ENCODE measurements around the gene LIN7B.
"Not testable (repeated sequence)": the region's sequence is repeated elsewhere in the genome, so short reads cannot be mapped to it uniquely, and the experiment has no call there.

- peak; percentile 48; the same call in 1 of the 2 replicates for TF ChIP-seq CTCF (tag by site-specific recombination; IDR thresholded peaks at IDR 0.05)
- not testable (repeated sequence) for TF ChIP-seq ZBTB26 (tag by site-specific recombination; optimal IDR thresholded peaks at IDR 0.05); ZNF350 (tag by site-specific recombination; IDR thresholded peaks at IDR 0.05); ZNF138 (tag by site-specific recombination; IDR thresholded peaks at IDR 0.05; ENCODE audit: borderline replicate concordance); ZNF658 (tag by site-specific recombination; IDR thresholded peaks at IDR 0.05); INSM2 (tag by site-specific recombination; IDR thresholded peaks at IDR 0.05); ZNF394 (tag by site-specific recombination; IDR thresholded peaks at IDR 0.05; ENCODE audit: borderline replicate concordance); ZNF366 (tag by site-specific recombination; conservative IDR thresholded peaks at IDR 0.05); ZBTB1 (tag by site-specific recombination; IDR thresholded peaks at IDR 0.05); ZNF692 (tag by site-specific recombination; IDR thresholded peaks at IDR 0.05)
Measured at GRCh38 chr19:49074869-49075268, 39.3 kb upstream of the LIN7B start.

Measured in HEK293 (cell line).